Measurements from ENCODE around the gene PCDHA4.

The PCDHA4 gene

DNA sequence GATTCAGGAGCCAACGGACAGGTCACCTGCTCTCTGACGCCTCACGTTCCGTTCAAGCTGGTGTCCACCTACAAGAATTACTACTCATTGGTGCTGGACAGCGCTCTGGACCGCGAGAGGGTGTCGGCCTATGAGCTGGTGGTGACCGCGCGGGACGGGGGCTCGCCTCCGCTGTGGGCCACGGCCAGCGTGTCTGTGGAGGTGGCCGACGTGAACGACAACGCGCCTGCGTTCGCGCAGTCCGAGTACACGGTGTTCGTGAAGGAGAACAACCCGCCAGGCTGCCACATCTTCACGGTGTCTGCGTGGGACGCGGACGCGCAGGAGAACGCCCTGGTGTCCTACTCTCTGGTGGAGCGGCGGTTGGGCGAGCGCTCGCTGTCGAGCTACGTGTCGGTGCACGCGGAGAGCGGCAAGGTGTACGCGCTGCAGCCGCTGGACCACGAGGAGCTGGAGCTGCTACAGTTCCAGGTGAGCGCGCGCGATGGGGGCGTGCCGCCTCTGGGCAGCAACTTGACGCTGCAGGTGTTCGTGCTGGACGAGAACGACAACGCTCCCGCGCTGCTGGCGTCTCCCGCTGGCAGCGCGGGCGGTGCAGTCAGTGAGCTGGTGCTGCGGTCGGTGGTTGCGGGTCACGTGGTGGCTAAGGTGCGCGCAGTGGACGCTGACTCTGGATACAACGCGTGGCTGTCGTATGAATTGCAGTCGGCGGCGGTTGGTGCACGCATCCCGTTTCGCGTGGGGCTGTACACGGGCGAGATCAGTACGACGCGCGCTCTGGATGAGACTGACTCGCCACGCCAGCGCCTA is 50.5 kb downstream of the PCDHA4 start:
- DNase-seq: no peak

DNA sequence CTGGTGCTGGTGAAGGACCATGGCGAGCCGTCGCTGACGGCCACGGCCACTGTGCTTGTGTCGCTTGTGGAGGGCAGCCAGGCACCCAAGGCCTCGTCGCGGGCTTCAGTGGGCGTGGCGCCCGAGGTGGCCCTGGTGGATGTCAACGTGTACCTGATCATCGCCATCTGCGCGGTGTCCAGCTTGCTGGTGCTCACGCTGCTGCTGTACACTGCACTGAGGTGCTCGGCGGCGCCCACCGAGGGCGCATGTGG is 51.0 kb downstream of the PCDHA4 start:
- DNase-seq: no peak

DNA sequence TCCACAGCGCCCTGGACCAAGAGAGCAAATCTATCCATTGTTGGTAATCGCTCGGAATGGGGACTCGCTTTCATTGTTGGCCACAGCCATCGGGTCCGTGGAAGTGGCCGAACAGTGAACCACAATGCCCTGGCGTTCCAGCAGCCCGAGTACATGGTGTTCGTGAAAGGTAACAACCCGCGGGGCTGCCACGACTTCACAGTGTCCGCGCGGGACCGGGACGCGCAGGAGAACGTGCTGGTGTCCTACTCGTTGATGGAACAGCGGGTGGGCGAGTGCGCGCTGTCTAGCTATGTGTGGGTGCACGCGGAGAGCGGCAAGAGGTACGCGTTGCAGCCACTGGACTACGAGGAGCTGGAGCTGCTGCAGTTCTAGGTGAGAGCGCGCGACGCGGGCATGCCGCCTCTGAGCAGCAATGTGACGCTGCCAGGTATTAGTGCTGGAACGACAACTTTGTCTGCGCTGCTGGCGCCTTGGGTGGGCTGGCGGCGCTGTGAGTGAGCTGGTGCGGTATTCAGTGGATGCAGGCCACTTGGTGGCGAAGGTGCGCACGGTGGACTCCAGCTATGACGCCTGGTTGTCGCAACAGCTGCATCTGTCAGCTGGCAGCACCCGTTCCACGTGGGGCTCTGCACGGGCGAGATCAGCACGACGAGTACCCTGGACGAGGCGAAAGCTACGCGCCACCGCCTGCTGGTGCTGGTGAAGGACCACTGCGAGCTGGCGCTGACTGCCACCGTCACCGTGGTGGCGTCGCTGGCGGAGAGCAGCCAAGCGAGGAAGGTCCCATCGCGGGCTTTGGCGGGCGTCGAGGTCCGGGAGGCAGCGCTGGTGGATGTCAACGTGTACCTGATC is 55.8 kb downstream of the PCDHA4 start:
- no peak for DNase-seq
